Colonic mucosa (tissue), 4 donors: ENCODE results near the gene C19orf38. TPM values are rescaled to one million over a fixed set of nuclear protein-coding genes. Genes with fewer than 3 reads are reported as not detected.

Source experiments
- DNase-seq: peaks from one replicate; pipeline ENCODE4 v3.0.0-alpha.2; 2020
- H3K27ac ChIP-seq: fragments of 200-600 bp; one replicate; pipeline ENCODE4 v1.8.0; 2021
- H3K27me3 ChIP-seq: fragments of 200-600 bp; one replicate; pipeline ENCODE4 v1.8.0; 2021
- H3K36me3 ChIP-seq: fragments of 200-600 bp; one replicate; pipeline ENCODE4 v1.8.0; 2021
- H3K4me1 ChIP-seq: fragments of 200-600 bp; one replicate; pipeline ENCODE4 v1.8.0; 2021; ENCODE audit warnings: mild to moderate bottlenecking
- H3K4me3 ChIP-seq: fragments of 200-600 bp; one replicate; pipeline ENCODE4 v1.8.0; 2021
- H3K9ac ChIP-seq, 2 donors: one replicate each; pipeline ENCODE4 v1.7.0; 2013; ENCODE audit warnings: control low read depth in 2 of 2, low read depth in 2 of 2, low read length in 2 of 2
- H3K9me3 ChIP-seq: fragments of 200-600 bp; one replicate; pipeline ENCODE4 v1.8.0; 2021
- intact Hi-C: fragments of 100-400 bp; cut with DNase I; formaldehyde crosslinking; loops from one replicate; pipeline ENCODE4 v1.14.1; 2022
- total RNA-seq, 2 donors: library from RNA; stranded (reverse); fragmentation: NEBNext Ultra II Directional in 1 of 2; extraction: Animal tissue kit (Norgen Biotek cat#: 25700) in 1 of 2; gene quantifications; one replicate each; pipeline ENCODE4 v1.2.1, GENCODE V29; 2021
- TF ChIP-seq, protein P1 (sequence below): fragments of 200-600 bp; IDR thresholded peaks from one replicate; pipeline ENCODE4 v1.8.0; 2022; ENCODE audit warnings: antibody characterized with exemption, mild to moderate bottlenecking
- donor health status: healthy.
- donor health status: DM: no; HTN: no; CAD: no.
- donor health status: DM: no; HTN: no; CAD: no.

C19orf38 gene
- total RNA-seq, 2 donors from 2014 or later, result 0.77 to 1.5 TPM

DNA sequence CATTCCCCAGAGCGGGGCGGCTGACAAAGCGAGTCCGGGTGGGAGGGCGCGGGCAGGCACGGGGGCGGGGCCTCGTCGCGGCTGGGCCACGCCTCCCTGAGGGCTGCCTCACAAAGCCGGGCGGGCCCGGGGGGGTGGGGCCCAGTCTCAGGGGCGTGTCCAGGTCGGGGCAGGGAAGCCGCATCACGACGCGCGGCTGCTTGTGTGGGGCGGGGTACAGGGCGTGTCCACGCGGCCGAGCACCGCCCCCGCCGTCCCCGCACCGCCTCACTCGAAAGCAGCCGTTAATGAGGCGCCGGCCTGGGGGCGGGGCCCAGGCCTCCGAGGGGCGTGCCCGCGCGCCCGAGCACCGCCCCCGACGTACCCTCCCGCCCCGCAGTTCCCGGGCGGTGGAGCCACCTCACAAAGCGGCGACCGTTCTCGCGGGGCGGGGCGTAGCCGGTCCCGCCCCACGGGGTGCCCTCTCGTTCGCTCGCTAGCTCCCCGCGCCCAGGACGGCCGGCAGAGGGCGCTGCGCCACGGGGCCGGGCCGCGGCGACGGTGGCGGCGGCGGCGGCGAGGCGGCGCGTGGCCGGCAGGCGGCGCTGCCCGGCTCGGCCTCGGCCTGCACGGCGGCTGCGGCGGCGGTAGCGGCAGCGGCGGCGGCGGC, 22.9 kb downstream of the C19orf38 start, which contains the start of gene CARM1:
TSS of gene CARM1 (plus strand) at position 599 of the 649 bp plus-strand sequence. CDS start 150 bp downstream, outside the sequence.
- no peaks in the 10 kb centered on the region for H3K36me3 ChIP-seq
- DNase-seq, result peak; percentile 100
- TF ChIP-seq, protein P1, sequence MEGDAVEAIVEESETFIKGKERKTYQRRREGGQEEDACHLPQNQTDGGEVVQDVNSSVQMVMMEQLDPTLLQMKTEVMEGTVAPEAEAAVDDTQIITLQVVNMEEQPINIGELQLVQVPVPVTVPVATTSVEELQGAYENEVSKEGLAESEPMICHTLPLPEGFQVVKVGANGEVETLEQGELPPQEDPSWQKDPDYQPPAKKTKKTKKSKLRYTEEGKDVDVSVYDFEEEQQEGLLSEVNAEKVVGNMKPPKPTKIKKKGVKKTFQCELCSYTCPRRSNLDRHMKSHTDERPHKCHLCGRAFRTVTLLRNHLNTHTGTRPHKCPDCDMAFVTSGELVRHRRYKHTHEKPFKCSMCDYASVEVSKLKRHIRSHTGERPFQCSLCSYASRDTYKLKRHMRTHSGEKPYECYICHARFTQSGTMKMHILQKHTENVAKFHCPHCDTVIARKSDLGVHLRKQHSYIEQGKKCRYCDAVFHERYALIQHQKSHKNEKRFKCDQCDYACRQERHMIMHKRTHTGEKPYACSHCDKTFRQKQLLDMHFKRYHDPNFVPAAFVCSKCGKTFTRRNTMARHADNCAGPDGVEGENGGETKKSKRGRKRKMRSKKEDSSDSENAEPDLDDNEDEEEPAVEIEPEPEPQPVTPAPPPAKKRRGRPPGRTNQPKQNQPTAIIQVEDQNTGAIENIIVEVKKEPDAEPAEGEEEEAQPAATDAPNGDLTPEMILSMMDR, result no peak
- H3K27me3 ChIP-seq, result no peaks in the 10 kb centered on the region
- H3K4me3 ChIP-seq, result peak within 1 kb of the TSS; percentile 65
- peak within 1 kb of the TSS; percentile 71 to 81 for H3K9ac ChIP-seq
- no peaks in the 10 kb centered on the region for H3K9me3 ChIP-seq
- H3K4me1 ChIP-seq, result no peaks in the 10 kb centered on the region
- intact Hi-C loops, result loop anchor here (5.0 kb wide), 1 partner anchor 56 kb away; the partner anchor contains the start of genes TIMM29 and YIPF2
- peak within 1 kb of the TSS; percentile 75 for H3K27ac ChIP-seq

DNA sequence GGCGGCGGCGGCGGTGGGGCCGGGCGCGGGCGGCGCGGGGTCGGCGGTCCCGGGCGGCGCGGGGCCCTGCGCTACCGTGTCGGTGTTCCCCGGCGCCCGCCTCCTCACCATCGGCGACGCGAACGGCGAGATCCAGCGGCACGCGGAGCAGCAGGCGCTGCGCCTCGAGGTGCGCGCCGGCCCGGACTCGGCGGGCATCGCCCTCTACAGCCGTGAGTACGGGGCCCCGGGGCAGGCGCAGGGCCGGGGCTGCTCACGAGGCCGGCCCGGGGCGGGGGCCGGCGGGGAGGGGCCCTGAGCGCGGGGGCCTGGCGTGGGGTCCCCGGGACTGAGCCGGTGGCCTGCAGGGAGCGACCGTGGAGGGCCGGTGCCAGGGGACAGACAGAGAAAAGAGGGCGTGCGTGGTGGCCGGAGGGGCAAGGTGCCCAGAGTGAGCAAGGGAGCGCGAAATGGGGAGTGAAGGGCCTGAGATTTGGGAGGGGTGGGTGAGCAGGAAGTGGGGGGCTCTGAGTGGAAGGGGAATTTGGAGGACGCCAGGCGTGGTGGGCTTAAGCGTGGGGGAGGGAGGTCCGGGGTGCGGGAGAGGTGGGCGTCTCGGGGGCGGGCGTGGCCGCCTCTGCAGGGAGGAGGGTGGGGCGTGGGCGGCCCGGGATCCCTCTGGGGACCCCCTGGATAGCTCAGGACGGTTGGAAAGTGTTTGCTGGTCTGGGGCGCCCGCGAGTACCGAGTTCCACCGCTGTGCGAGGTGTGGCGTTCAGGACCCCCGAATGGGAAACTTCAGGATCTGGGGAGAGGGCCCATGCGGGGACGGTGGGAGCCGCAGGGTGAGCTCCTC, 23.7 kb downstream of the C19orf38 start:
- Histone ChIP-seq H3K36me3 (no peaks in the 10 kb centered on the region), H3K4me3 (peak overlapping the region; percentile 65), H3K4me1 (no peaks in the 10 kb centered on the region), H3K9me3 (no peaks in the 10 kb centered on the region), H3K27ac (peak overlapping the region; percentile 75), H3K9ac (peak overlapping the region; percentile 71 to 81), H3K27me3 (no peaks in the 10 kb centered on the region)
- intact Hi-C loops, result loop anchor here (5.0 kb wide), 1 partner anchor 55 kb away; the partner anchor contains the start of genes TIMM29 and YIPF2
- DNase-seq, result peak; percentile 60
- TF ChIP-seq, protein P1, result peak; percentile 20

DNA sequence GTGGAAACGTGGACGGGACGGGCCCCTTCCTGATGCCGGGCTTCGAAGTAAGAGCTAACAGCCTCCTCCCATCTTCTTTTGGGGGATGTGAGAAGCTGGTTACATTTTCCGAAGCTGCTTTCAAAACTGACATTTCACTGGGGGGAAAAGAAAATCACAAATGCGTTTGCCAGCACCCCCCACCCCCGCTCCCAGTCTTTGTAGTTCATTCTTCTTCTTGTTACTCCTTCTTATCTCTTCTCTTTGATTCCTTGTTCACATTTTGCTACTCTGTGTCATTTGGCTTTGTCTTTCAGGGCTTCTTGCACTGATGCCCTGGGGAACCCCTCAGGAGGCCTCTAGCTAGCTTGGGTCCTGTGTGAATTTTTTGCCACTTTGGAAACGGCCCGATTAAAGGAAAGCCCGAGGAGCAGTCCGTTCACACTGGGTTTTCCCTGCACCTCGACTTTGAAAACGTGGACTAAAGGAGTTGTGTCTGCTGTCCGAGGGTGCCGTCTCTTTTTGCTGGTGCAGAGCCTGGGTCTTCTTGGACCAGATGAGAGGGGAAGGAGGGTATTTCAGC, 24.4 kb downstream of the C19orf38 start:
- peak overlapping the region; percentile 75 for H3K27ac ChIP-seq
- H3K36me3 ChIP-seq, result no peaks in the 10 kb centered on the region
- peak overlapping the region; percentile 71 to 81 for H3K9ac ChIP-seq
- H3K4me3 ChIP-seq, result peak overlapping the region; percentile 65
- no peak for DNase-seq
- intact Hi-C loops, result loop anchor here (5.0 kb wide), 1 partner anchor 55 kb away; the partner anchor contains the start of genes TIMM29 and YIPF2
- TF ChIP-seq, protein P1, result no peak
- H3K9me3 ChIP-seq, result no peaks in the 10 kb centered on the region
- H3K4me1 ChIP-seq, result no peaks in the 10 kb centered on the region
- no peaks in the 10 kb centered on the region for H3K27me3 ChIP-seq

DNA sequence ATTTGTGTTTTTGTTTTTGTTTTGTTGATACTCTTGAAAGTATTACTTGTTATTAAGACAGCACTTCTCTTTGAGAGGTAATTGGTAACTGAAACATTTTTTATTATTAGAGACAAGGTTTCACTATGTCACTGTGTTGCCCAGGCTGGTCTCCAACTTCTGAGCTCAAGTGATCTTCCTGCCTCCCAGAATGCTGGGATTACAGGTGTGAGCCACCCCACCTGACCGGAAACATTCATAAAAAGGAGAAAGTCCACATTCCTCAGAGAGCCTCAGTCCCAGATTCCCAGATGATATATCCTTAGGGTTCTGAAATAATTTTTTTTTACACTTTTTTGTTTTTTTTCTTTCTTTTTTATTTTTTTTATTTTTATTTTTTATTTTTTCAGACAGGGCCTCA, 25.8 kb downstream of the C19orf38 start:
- TF ChIP-seq, protein P1, result no peak
- no peaks in the 10 kb centered on the region for H3K9me3 ChIP-seq
- H3K4me3 ChIP-seq, result no peak overlapping the region
- DNase-seq, result peak; percentile 68
- H3K36me3 ChIP-seq, result no peaks in the 10 kb centered on the region
- H3K27me3 ChIP-seq, result no peaks in the 10 kb centered on the region
- H3K27ac ChIP-seq, result peak overlapping the region; percentile 24
- intact Hi-C loops, result loop anchor here (5.0 kb wide), 1 partner anchor 53 kb away; the partner anchor contains the start of genes TIMM29 and YIPF2
- H3K9ac ChIP-seq, result no peak overlapping the region
- peaks cover 6% of the 10 kb centered on the region for H3K4me1 ChIP-seq
